SIG-M5 treated with dmso at 0.1 percent for 504 hours (cell line): ENCODE results near the gene CDC7.

Experiments
- DNase-seq: peaks from one replicate; lab custom pipeline; 2025; ENCODE audit not compliant: unreplicated experiment; lab: John Stamatoyannopoulos, UW

The CDC7 gene

DNA sequence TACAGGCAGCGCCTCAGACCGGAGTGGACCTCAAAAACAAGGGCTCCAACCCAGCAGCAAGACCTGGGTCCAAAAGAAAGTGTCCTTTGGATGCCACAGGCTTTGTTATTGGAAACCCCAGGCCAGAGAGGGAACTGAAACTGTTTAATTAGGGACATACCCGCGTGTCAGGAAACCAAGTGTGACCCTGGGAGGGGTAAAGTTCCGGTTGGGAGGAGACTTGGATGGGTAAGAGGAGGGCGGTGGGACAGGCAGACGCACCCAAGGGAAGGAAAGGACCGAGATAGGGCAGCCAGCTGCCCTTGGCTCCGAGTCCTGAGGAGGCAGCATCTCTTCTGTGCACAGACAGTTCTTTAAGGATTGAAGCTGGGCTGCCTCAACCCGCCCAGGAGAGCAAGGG is 71.4 kb downstream of the CDC7 start:
- DNase-seq, result peak; percentile 53
